ENCODE results near the gene DCDC1. TPM values are rescaled to one million over a fixed set of nuclear protein-coding genes. Genes with fewer than 3 reads are reported as not detected.
A peak's percentile ranks its signal among the peaks of the same experiment; 100 is the strongest.
"Not testable (repeated sequence)": the region's sequence is repeated elsewhere in the genome, so short reads cannot be mapped to it uniquely, and the experiment has no call there.

DCDC1 gene
- total and polyA plus RNA-seq, 2 donors (not counting 1 experiment from before 2014, with no cell fraction given): 0.05 to 0.17 TPM

GRCh38 chr11:31325160-31325559, 44.4 kb downstream of the DCDC1 start:
- Histone ChIP-seq H3K4me3 (replicated peaks in 1 of 4; ENCODE audit: control extremely low read depth in 1 of 4, insufficient read depth in 1 of 4, low read depth in 3 of 4, low read length in 4 of 4) (no peak overlapping the region), H3K9me3 (ENCODE audit: control insufficient read depth, insufficient read depth, low read depth, low read length) (no peaks in the 10 kb centered on the region), H3K27ac (ENCODE audit: insufficient read depth, low read length) (no peak overlapping the region), H3K27me3 (ENCODE audit: control insufficient read depth, insufficient read depth, low read length) (no peaks in the 10 kb centered on the region), H3K36me3 (ENCODE audit: control insufficient read depth, insufficient read depth, low read length) (no peaks in the 10 kb centered on the region), H2AFZ (ENCODE audit: low read length) (no peak overlapping the region), H4K20me1 (ENCODE audit: control insufficient read depth, extremely low read depth, insufficient read depth, low read length) (no peaks in the 10 kb centered on the region), H3K4me2 (ENCODE audit: extremely low read depth, insufficient read depth, low read length) (no peak overlapping the region), H3K9ac (ENCODE audit: insufficient read depth, low read length) (no peak overlapping the region), H3K4me1 (ENCODE audit: control insufficient read depth, extremely low read depth, insufficient read depth, low read length) (no peaks in the 10 kb centered on the region), H3K79me2 (ENCODE audit: control insufficient read depth, insufficient read depth, low read length) (no peaks in the 10 kb centered on the region)
- TF ChIP-seq EZH2 (IDR thresholded peaks at IDR 0.05; ENCODE audit: low read length, missing control alignments): no peak
- no peak for TF ChIP-seq CTCF (conservative IDR thresholded peaks at IDR 0.05 in 1 of 2, IDR thresholded peaks at IDR 0.05 in 1 of 2; ENCODE audit: low read depth in 1 of 2, low read length in 2 of 2)
- peak; percentile 71 to 78 for DNase-seq (ENCODE audit: low read depth in 2 of 2)

GRCh38 chr11:31323145-31323544, 46.4 kb downstream of the DCDC1 start:
- DNase-seq (ENCODE audit: low read depth in 2 of 2): no peak
- Histone ChIP-seq H3K4me1 (ENCODE audit: control insufficient read depth, extremely low read depth, insufficient read depth, low read length) (no peaks in the 10 kb centered on the region), H3K9me3 (ENCODE audit: control insufficient read depth, insufficient read depth, low read depth, low read length) (no peaks in the 10 kb centered on the region), H4K20me1 (ENCODE audit: control insufficient read depth, extremely low read depth, insufficient read depth, low read length) (no peaks in the 10 kb centered on the region), H3K27ac (ENCODE audit: insufficient read depth, low read length) (no peak overlapping the region), H3K9ac (ENCODE audit: insufficient read depth, low read length) (no peak overlapping the region), H3K27me3 (ENCODE audit: control insufficient read depth, insufficient read depth, low read length) (no peaks in the 10 kb centered on the region), H3K79me2 (ENCODE audit: control insufficient read depth, insufficient read depth, low read length) (no peaks in the 10 kb centered on the region), H3K4me2 (ENCODE audit: extremely low read depth, insufficient read depth, low read length) (no peak overlapping the region), H3K36me3 (ENCODE audit: control insufficient read depth, insufficient read depth, low read length) (no peaks in the 10 kb centered on the region), H3K4me3 (replicated peaks in 1 of 4; ENCODE audit: control extremely low read depth in 1 of 4, insufficient read depth in 1 of 4, low read depth in 3 of 4, low read length in 4 of 4) (no peak overlapping the region), H2AFZ (ENCODE audit: low read length) (no peak overlapping the region)
- TF ChIP-seq EZH2 (IDR thresholded peaks at IDR 0.05; ENCODE audit: low read length, missing control alignments) (no peak), CTCF (conservative IDR thresholded peaks at IDR 0.05 in 1 of 2, IDR thresholded peaks at IDR 0.05 in 1 of 2; ENCODE audit: low read depth in 1 of 2, low read length in 2 of 2) (no peak)

- not testable (repeated sequence) for DNase-seq (ENCODE audit: low read depth in 2 of 2); H3K4me2 ChIP-seq (ENCODE audit: extremely low read depth, insufficient read depth, low read length); H3K36me3 ChIP-seq (ENCODE audit: control insufficient read depth, insufficient read depth, low read length); H4K20me1 ChIP-seq (ENCODE audit: control insufficient read depth, extremely low read depth, insufficient read depth, low read length); H3K9me3 ChIP-seq (ENCODE audit: control insufficient read depth, insufficient read depth, low read depth, low read length); H3K79me2 ChIP-seq (ENCODE audit: control insufficient read depth, insufficient read depth, low read length); H3K4me1 ChIP-seq (ENCODE audit: control insufficient read depth, extremely low read depth, insufficient read depth, low read length); H3K27me3 ChIP-seq (ENCODE audit: control insufficient read depth, insufficient read depth, low read length); H2AFZ ChIP-seq (ENCODE audit: low read length); H3K27ac ChIP-seq (ENCODE audit: insufficient read depth, low read length); H3K9ac ChIP-seq (ENCODE audit: insufficient read depth, low read length); H3K4me3 ChIP-seq (replicated peaks in 1 of 4; ENCODE audit: control extremely low read depth in 1 of 4, insufficient read depth in 1 of 4, low read depth in 3 of 4, low read length in 4 of 4)
Measured at GRCh38 chr11:31321494-31321893, 48.0 kb downstream of the DCDC1 start.
